Neural cell (in vitro differentiated cells): ENCODE measurements around the gene CHI3L1. TPM values are rescaled to one million over a fixed set of nuclear protein-coding genes. Genes with fewer than 3 reads are reported as not detected.

Source experiments
- H2AFZ ChIP-seq: fragments of 200-600, 300-800 bp; sonication (generic), shearing (Covaris generic); 2 replicates; pipeline ENCODE4 v1.6.0; 2014; ENCODE audit warnings: low read depth, mild to moderate bottlenecking, antibody characterized with exemption, low read length, moderate library complexity
- H3F3A ChIP-seq: fragments of 200-600 bp; shearing (Covaris generic); 2 replicates; pipeline ENCODE4 v1.6.1; 2016; ENCODE audit warnings: mild to moderate bottlenecking, moderate library complexity, mixed read lengths, antibody characterized with exemption, low read length; ENCODE audit not compliant: insufficient read depth, poor library complexity, severe bottlenecking
- H3K27ac ChIP-seq: fragments of 200-600, 300-800 bp; sonication (generic), shearing (Covaris generic); 2 replicates; pipeline ENCODE4 v1.5.1; 2014; ENCODE audit warnings: mild to moderate bottlenecking, low read length, moderate library complexity
- H3K27me3 ChIP-seq: fragments of 300-800, 200-600 bp; sonication (generic), shearing (Covaris generic); 2 replicates; pipeline ENCODE4 v1.6.0; 2014; ENCODE audit warnings: mild to moderate bottlenecking, low read depth, low read length, moderate library complexity; ENCODE audit not compliant: insufficient read depth
- H3K36me3 ChIP-seq: fragments of 300-800, 200-600 bp; sonication (generic), shearing (Covaris generic); 2 replicates; pipeline ENCODE4 v1.5.1; 2014; ENCODE audit warnings: mild to moderate bottlenecking, antibody characterized with exemption, low read length, moderate library complexity; ENCODE audit not compliant: insufficient read depth
- H3K4me2 ChIP-seq: fragments of 300-800, 200-600 bp; sonication (generic), shearing (Covaris generic); 2 replicates; pipeline ENCODE4 v1.6.0; 2014; ENCODE audit warnings: mild to moderate bottlenecking, low read length
- H3K4me3 ChIP-seq: fragments of 300-800, 200-600 bp; sonication (generic), shearing (Covaris generic); 2 replicates; pipeline ENCODE4 v1.5.1; 2014; ENCODE audit warnings: mild to moderate bottlenecking, low read length, moderate library complexity
- H3K79me2 ChIP-seq: fragments of 200-600 bp; shearing (Covaris generic); replicated peaks from 2 replicates; pipeline ENCODE4 v1.6.0; 2014; ENCODE audit warnings: mild to moderate bottlenecking, low read length, moderate library complexity; ENCODE audit not compliant: insufficient read depth
- H3K9ac ChIP-seq: fragments of 300-800, 200-600 bp; sonication (generic), shearing (Covaris generic); 2 replicates; pipeline ENCODE4 v1.6.1; 2016; ENCODE audit warnings: mild to moderate bottlenecking, low read length, mixed read lengths
- H3K9me2 ChIP-seq: fragments of 200-600 bp; shearing (Covaris generic); 2 replicates; pipeline ENCODE4 v1.6.1; 2016; ENCODE audit warnings: mild to moderate bottlenecking, low read length, mixed read lengths; ENCODE audit not compliant: insufficient read depth
- H3K9me3 ChIP-seq: fragments of 200-600, 300-800 bp; sonication (generic), shearing (Covaris generic); 2 replicates; pipeline ENCODE4 v1.6.1; 2016; ENCODE audit warnings: mild to moderate bottlenecking, mixed run types, low read length, moderate library complexity, mixed read lengths
- H4K20me1 ChIP-seq: fragments of 200-600 bp; shearing (Covaris generic); 2 replicates; pipeline ENCODE4 v1.6.1; 2016; ENCODE audit warnings: mild to moderate bottlenecking, mixed run types; ENCODE audit not compliant: insufficient read depth
- EP300 ChIP-seq: fragments of 450-650 bp; conservative IDR thresholded peaks from 2 replicates; pipeline ENCODE4 v1.6.1; 2014; ENCODE audit warnings: antibody characterized with exemption, mild to moderate bottlenecking, moderate library complexity; ENCODE audit not compliant: poor library complexity, severe bottlenecking
- EZH2 ChIP-seq: fragments of 200-600, 300-800 bp; shearing (Covaris generic), sonication (generic); IDR thresholded peaks from 2 replicates; pipeline ENCODE4 v1.6.1; 2014; ENCODE audit warnings: antibody characterized with exemption, low read length, borderline replicate concordance, mild to moderate bottlenecking; ENCODE audit not compliant: insufficient read depth, poor library complexity, severe bottlenecking
- MXI1 ChIP-seq: fragments of 450-650 bp; conservative IDR thresholded peaks from 2 replicates; pipeline ENCODE4 v1.6.1; 2014; ENCODE audit warnings: antibody characterized with exemption, mild to moderate bottlenecking; ENCODE audit not compliant: poor library complexity, severe bottlenecking
- POLR2AphosphoS5 ChIP-seq: IDR thresholded peaks from 2 replicates; pipeline ENCODE4 v1.6.1; 2012
- RAD21 ChIP-seq: fragments of 450-650 bp; conservative IDR thresholded peaks from 2 replicates; pipeline ENCODE4 v1.6.1; 2014; ENCODE audit warnings: antibody characterized with exemption, mild to moderate bottlenecking, moderate library complexity
- REST ChIP-seq: IDR thresholded peaks from 2 replicates; pipeline ENCODE4 v1.6.1; 2012; ENCODE audit warnings: borderline replicate concordance
- SMC3 ChIP-seq: fragments of 450-650 bp; conservative IDR thresholded peaks from 2 replicates; pipeline ENCODE4 v1.6.1; 2014; ENCODE audit warnings: antibody characterized with exemption, mild to moderate bottlenecking, moderate library complexity; ENCODE audit not compliant: poor library complexity
- polyA plus RNA-seq: library from polyadenylated mRNA; depleted of rRNA; stranded (reverse); fragments of >200 nt; gene quantifications from 2 replicates; pipeline ENCODE4 v1.2.3, GENCODE V29; 2014
- TF ChIP-seq, protein P1 (sequence below): fragments of 450-650 bp; IDR thresholded peaks from 2 replicates; pipeline ENCODE4 v1.5.1; 2014; ENCODE audit warnings: antibody characterized with exemption, mild to moderate bottlenecking, moderate library complexity; ENCODE audit not compliant: poor library complexity, severe bottlenecking

CHI3L1 gene
- polyA plus RNA-seq, 1 donor from 2014 or later = not detected

- Histone ChIP-seq H3K9ac (no peak within 1 kb of the TSS), H3K4me3 (no peak within 1 kb of the TSS), H3K27ac (no peak within 1 kb of the TSS), H3K79me2 (no peaks in the 10 kb centered on the region), H4K20me1 (no peaks in the 10 kb centered on the region), H3K4me2 (no peak within 1 kb of the TSS), H3K9me2 (no peaks in the 10 kb centered on the region), H3K36me3 (no peaks in the 10 kb centered on the region), H3F3A (no peaks in the 10 kb centered on the region), H3K27me3 (no peaks in the 10 kb centered on the region), H2AFZ (no peak within 1 kb of the TSS), H3K9me3 (peaks cover 3% of the 10 kb centered on the region)
- no peak for TF ChIP-seq EP300
- TF ChIP-seq MXI1 = no peak
Observed at GRCh38 chr1:203229471-203230135, 43.1 kb upstream of the CHI3L1 start, which contains the start of gene CHIT1. CHIT1 (minus strand) TSS chr1:203229673; CDS start chr1:203229636, 37 bp downstream.

DNA sequence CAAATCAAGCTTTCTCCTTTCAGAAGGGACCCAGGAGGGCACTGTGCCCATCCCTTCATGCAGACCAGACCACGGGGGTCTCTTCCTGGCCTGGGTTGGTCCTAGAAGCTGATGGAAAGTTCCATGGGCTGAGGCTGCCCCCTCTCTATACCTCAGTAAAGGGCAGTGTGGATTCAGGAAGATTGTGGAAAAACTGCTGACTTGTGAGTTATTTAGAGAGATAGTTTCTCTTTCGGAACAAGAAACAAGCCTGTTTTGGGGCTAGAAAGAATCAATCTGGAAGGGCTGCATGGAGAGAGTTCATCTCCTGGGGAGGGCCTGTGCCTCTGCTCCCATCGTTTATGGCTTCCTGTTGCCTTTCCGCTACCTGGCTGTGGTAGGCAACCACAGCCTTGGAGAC is 42.2 kb upstream of the CHI3L1 start:
- H3F3A ChIP-seq = no peaks in the 10 kb centered on the region
- no peaks in the 10 kb centered on the region for H3K27me3 ChIP-seq
- no peak overlapping the region for H3K4me2 ChIP-seq
- no peak overlapping the region for H3K9ac ChIP-seq
- no peak overlapping the region for H3K4me3 ChIP-seq
- H3K36me3 ChIP-seq = no peaks in the 10 kb centered on the region
- H4K20me1 ChIP-seq = no peaks in the 10 kb centered on the region
- no peak for TF ChIP-seq REST
- no peak for TF ChIP-seq EP300
- TF ChIP-seq EZH2 = no peak
- no peak for TF ChIP-seq MXI1
- TF ChIP-seq, protein P1, sequence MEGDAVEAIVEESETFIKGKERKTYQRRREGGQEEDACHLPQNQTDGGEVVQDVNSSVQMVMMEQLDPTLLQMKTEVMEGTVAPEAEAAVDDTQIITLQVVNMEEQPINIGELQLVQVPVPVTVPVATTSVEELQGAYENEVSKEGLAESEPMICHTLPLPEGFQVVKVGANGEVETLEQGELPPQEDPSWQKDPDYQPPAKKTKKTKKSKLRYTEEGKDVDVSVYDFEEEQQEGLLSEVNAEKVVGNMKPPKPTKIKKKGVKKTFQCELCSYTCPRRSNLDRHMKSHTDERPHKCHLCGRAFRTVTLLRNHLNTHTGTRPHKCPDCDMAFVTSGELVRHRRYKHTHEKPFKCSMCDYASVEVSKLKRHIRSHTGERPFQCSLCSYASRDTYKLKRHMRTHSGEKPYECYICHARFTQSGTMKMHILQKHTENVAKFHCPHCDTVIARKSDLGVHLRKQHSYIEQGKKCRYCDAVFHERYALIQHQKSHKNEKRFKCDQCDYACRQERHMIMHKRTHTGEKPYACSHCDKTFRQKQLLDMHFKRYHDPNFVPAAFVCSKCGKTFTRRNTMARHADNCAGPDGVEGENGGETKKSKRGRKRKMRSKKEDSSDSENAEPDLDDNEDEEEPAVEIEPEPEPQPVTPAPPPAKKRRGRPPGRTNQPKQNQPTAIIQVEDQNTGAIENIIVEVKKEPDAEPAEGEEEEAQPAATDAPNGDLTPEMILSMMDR = no peak
- no peak for TF ChIP-seq SMC3
- TF ChIP-seq RAD21 = no peak
- TF ChIP-seq POLR2AphosphoS5 = no peak
- H3K79me2 ChIP-seq = no peaks in the 10 kb centered on the region
- no peaks in the 10 kb centered on the region for H3K9me2 ChIP-seq
- H3K9me3 ChIP-seq = no peaks in the 10 kb centered on the region
- H3K27ac ChIP-seq = no peak overlapping the region
- no peak overlapping the region for H2AFZ ChIP-seq
